Progenitor cell of endocrine pancreas (in vitro differentiated cells): ENCODE measurements around the gene WNT3. TPM values are rescaled to one million over a fixed set of nuclear protein-coding genes. Genes with fewer than 3 reads are reported as not detected.

ENCODE experiments used
- DNase-seq: peaks from one replicate; pipeline ENCODE4 v3.0.0; 2021; ENCODE audit warnings: low spot score; ENCODE audit not compliant: unreplicated experiment
- H3K27ac Mint-ChIP-seq: 2 replicates; pipeline ENCODE4 v1.8.0; 2021; ENCODE audit warnings: mild to moderate bottlenecking, moderate library complexity, mixed read lengths
- H3K27me3 Mint-ChIP-seq: 2 replicates; pipeline ENCODE4 v1.8.0; 2021; ENCODE audit warnings: mixed read lengths
- H3K36me3 Mint-ChIP-seq: 2 replicates; pipeline ENCODE4 v1.8.0; 2022; ENCODE audit warnings: mixed read lengths; ENCODE audit not compliant: insufficient read depth
- H3K4me1 Mint-ChIP-seq: 2 replicates; pipeline ENCODE4 v1.8.0; 2021; ENCODE audit warnings: low read depth, mixed read lengths
- H3K4me3 Mint-ChIP-seq: 2 replicates; pipeline ENCODE4 v1.8.0; 2021; ENCODE audit warnings: low read depth, mild to moderate bottlenecking, moderate library complexity, mixed read lengths
- H3K9me3 Mint-ChIP-seq: 2 replicates; pipeline ENCODE4 v1.8.0; 2021; ENCODE audit warnings: low read depth, mixed read lengths
- CTCF ChIP-seq: fragments of 200-600 bp; sonication (generic); IDR thresholded peaks from one replicate; pipeline ENCODE4 v1.5.0; 2021; ENCODE audit warnings: antibody characterized with exemption, mild to moderate bottlenecking; ENCODE audit not compliant: unreplicated experiment
- total RNA-seq: library from RNA; stranded (reverse); gene quantifications from 2 replicates; pipeline ENCODE4 v1.2.1, GENCODE V29; 2021

Gene WNT3
- total RNA-seq, 1 donor from 2014 or later, result 7.2 TPM

GRCh38 chr17:46820592-46821450, 2.3 kb upstream of the WNT3 start:
- peaks cover 88% of the 10 kb centered on the region for H3K27me3 Mint-ChIP-seq
- H3K36me3 Mint-ChIP-seq, result no peaks in the 10 kb centered on the region
- H3K9me3 Mint-ChIP-seq, result no peaks in the 10 kb centered on the region
- H3K4me1 Mint-ChIP-seq, result peaks cover 8% of the 10 kb centered on the region
- H3K27ac Mint-ChIP-seq, result no peak overlapping the region
- no peak for DNase-seq
- H3K4me3 Mint-ChIP-seq, result no peak overlapping the region
- no peak for TF ChIP-seq CTCF

- Mint-ChIP-seq H3K27me3 (peaks cover 88% of the 10 kb centered on the region), H3K4me3 (peak overlapping the region; percentile 61), H3K9me3 (no peaks in the 10 kb centered on the region), H3K4me1 (peaks cover 8% of the 10 kb centered on the region), H3K27ac (no peak overlapping the region), H3K36me3 (no peaks in the 10 kb centered on the region)
- DNase-seq, result no peak
- no peak for TF ChIP-seq CTCF
Observed at GRCh38 chr17:46819906-46820351, 1.4 kb upstream of the WNT3 start.

- Mint-ChIP-seq H3K4me3 (peak overlapping the region; percentile 61), H3K9me3 (no peaks in the 10 kb centered on the region), H3K4me1 (peaks cover 8% of the 10 kb centered on the region), H3K27me3 (peaks cover 88% of the 10 kb centered on the region), H3K36me3 (no peaks in the 10 kb centered on the region), H3K27ac (no peak overlapping the region)
- no peak for DNase-seq
- no peak for TF ChIP-seq CTCF
Observed at GRCh38 chr17:46818929-46819859, 702 bp upstream of the WNT3 start.

- Mint-ChIP-seq H3K27me3 (peaks cover 95% of the 10 kb centered on the region), H3K9me3 (no peaks in the 10 kb centered on the region), H3K4me1 (peaks cover 8% of the 10 kb centered on the region), H3K36me3 (no peaks in the 10 kb centered on the region), H3K27ac (no peak overlapping the region), H3K4me3 (peak overlapping the region; percentile 55)
- no peak for DNase-seq
- TF ChIP-seq CTCF, result no peak
Observed at GRCh38 chr17:46817901-46818209, 637 bp downstream of the WNT3 start.

GRCh38 chr17:46817151-46817900, 1.2 kb downstream of the WNT3 start:
- no peaks in the 10 kb centered on the region for H3K9me3 Mint-ChIP-seq
- DNase-seq, result no peak
- no peaks in the 10 kb centered on the region for H3K36me3 Mint-ChIP-seq
- no peak for TF ChIP-seq CTCF
- peak overlapping the region; percentile 31 for H3K27ac Mint-ChIP-seq
- peak overlapping the region; percentile 55 for H3K4me3 Mint-ChIP-seq
- peaks cover 97% of the 10 kb centered on the region for H3K27me3 Mint-ChIP-seq
- H3K4me1 Mint-ChIP-seq, result peaks cover 8% of the 10 kb centered on the region
